Esophagus (tissue), 2 donors: ENCODE measurements around the gene ESF1. TPM values are rescaled to one million over a fixed set of nuclear protein-coding genes. Genes with fewer than 3 reads are reported as not detected.

Experiments
- H3K27ac ChIP-seq, 2 donors: one replicate each; pipeline ENCODE4 v1.5.1; 2013; ENCODE audit warnings: low read depth in 2 of 2, mild to moderate bottlenecking in 2 of 2, inconsistent platforms in 1 of 2, low read length in 1 of 2, moderate library complexity in 1 of 2
- H3K27me3 ChIP-seq, 2 donors: one replicate each; pipeline ENCODE4 v1.6.1; 2013; ENCODE audit warnings: low read length in 2 of 2, control low read depth in 1 of 2, mild to moderate bottlenecking in 1 of 2; ENCODE audit not compliant: insufficient read depth in 2 of 2, control insufficient read depth in 1 of 2
- H3K36me3 ChIP-seq, 2 donors: one replicate each; pipeline ENCODE4 v1.6.1; 2013; ENCODE audit warnings: low read length in 1 of 2; ENCODE audit not compliant: control insufficient read depth in 2 of 2, insufficient read depth in 2 of 2
- H3K4me1 ChIP-seq, 2 donors: one replicate each; pipeline ENCODE4 v1.6.1; 2013; ENCODE audit warnings: low read length in 1 of 2; ENCODE audit not compliant: control insufficient read depth in 2 of 2, insufficient read depth in 2 of 2
- H3K4me3 ChIP-seq, 2 donors: one replicate each; pipeline ENCODE4 v1.5.1; 2013; ENCODE audit warnings: low read length in 2 of 2, mild to moderate bottlenecking in 2 of 2, low read depth in 1 of 2, moderate library complexity in 1 of 2
- H3K9me3 ChIP-seq, 2 donors: one replicate each; pipeline ENCODE4 v1.6.1; 2013; ENCODE audit warnings: mild to moderate bottlenecking in 2 of 2, low read depth in 1 of 2, low read length in 1 of 2, moderate library complexity in 1 of 2; ENCODE audit not compliant: control insufficient read depth in 2 of 2, insufficient read depth in 1 of 2
- WGBS, 2 donors: extraction: QIAGEN DNeasy Blood & Tissue Kit; methylation state at CpG; one replicate each; pipeline ENCODE4 v1.1.7; 2013; 5-methylcytosine and 5-hydroxymethylcytosine counted together
- polyA plus RNA-seq, 2 donors: library from polyadenylated mRNA; stranded (reverse); fragments of 200-250 nt; gene quantifications; one replicate each; pipeline ENCODE4 v1.2.3, GENCODE V29; 2013
- donor health status: healthy with polysubstance abuse.
- donor health status: Bipolar disorder and iron deficiency.

ESF1 gene
- polyA plus RNA-seq, 2 donors, result 6.4 to 8.8 TPM

DNA sequence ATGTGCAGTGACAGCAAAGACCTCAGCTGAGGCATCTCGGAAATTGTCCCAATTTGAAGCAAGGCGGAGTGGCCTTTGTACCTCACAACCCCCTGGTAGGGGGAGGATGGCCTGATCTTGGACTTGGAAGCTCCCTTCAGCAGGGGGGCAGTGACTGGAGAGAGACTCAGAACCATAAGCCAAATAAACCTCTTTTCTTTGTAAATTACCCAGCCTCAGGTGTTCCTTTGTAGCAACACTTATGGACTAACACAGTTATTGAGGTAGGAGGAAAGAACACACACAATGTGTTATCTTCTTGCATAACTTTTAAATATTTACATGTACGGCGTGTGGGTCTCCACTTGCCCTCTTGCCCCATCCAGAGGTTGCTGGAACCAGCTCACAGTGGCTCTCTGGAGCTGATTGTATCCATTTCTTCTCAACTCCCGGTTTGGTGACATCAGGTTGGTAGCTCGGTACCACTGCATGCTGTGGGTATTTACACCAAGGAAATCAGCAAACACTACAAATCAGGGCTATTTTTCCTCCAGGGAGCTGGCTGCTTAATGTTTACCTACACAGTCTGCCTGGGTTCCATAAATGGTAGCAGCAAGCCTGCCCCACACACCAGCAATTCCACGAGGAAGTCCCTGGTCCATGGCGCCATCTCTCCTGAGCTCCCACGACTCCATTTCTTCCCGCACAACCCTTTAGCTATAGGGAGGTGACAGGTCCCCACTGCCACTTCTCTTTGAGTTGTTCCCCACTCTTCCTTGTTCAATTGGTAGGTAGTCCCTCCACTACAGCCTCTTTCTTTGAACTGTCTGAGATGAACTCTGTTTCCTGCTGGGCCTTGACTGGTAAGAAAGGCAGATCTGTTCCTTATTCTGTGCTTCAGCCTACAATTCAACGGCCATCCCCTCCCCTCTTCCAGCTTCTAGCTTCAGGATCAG, 91.7 kb downstream of the ESF1 start:
- no peak overlapping the region for H3K27ac ChIP-seq
- no peaks in the 10 kb centered on the region for H3K27me3 ChIP-seq
- 89 to 92% methylated on average over 11 of the region's 11 CpGs for WGBS, 2 donors
- H3K36me3 ChIP-seq, result no peaks in the 10 kb centered on the region
- no peaks in the 10 kb centered on the region for H3K4me1 ChIP-seq
- no peaks in the 10 kb centered on the region for H3K9me3 ChIP-seq
- H3K4me3 ChIP-seq, result no peak overlapping the region

DNA sequence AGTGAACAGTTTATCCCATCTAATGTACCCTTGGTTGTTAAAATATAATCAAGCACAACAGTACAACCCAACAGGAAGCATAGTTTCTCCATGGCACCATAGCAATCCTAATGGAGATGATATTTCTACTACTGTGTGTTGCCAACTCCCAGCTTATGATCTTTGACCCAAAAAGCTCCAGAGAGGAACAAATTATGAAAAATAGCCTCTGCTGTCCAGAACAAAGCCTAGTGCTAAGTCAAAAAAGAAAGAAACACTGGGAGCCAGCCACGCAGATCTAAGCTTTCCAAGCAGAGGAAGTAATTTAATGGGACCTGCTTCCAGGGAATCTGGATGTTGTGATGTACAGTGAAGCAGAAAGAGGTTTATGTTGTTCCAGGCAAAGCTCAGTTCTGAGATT, 93.8 kb downstream of the ESF1 start:
- Histone ChIP-seq H3K9me3 (no peaks in the 10 kb centered on the region), H3K4me3 (no peak overlapping the region), H3K36me3 (no peaks in the 10 kb centered on the region), H3K27me3 (no peaks in the 10 kb centered on the region), H3K27ac (no peak overlapping the region), H3K4me1 (no peaks in the 10 kb centered on the region)
- WGBS, 2 donors, result 58 to 65% methylated on average over 1 of the region's 1 CpG

DNA sequence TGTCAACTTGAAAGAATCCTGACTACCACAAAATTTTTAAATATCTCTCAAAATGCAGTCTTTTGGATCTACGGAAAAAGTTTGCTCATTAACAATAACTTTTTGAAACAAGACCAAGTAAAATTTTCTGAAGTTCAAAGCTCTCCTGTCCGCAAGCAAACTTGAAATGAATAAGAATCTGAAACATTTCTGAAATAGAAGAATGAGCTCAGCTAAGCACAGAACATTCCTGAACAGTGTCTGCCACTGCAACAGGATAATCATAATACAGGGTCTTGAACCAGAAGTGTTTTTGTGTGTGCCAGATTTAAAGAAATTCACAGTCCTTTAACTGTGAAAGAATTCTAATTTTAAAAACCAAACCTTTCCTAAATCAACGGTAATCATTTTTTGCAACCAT, 96.9 kb downstream of the ESF1 start:
- no peak overlapping the region for H3K4me3 ChIP-seq
- H3K36me3 ChIP-seq, result no peaks in the 10 kb centered on the region
- WGBS, 2 donors, result 75 to 79% methylated on average over 3 of the region's 3 CpGs
- H3K9me3 ChIP-seq, result no peaks in the 10 kb centered on the region
- H3K27ac ChIP-seq, result no peak overlapping the region
- no peaks in the 10 kb centered on the region for H3K4me1 ChIP-seq
- H3K27me3 ChIP-seq, result no peaks in the 10 kb centered on the region

DNA sequence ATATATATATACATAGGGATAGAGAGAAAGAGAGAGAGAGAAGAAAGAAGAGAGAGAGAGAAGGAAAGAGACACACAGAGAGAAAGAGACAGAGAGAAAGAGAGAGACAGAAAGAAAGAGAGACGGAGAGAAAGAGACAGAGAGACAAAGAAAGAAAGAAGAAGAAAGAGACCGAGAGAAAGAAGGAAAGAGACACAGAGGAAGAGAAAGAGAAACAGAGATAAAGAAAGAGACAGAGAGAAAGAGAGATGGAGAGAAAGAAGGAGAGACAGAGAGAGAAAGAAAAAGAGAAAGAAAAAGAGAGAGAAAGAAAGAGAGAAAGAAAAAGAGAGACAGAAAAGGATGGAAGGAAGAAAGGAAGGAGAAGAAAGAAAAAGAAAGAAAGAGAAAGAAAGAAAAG, 99.1 kb downstream of the ESF1 start:
- no peaks in the 10 kb centered on the region for H3K36me3 ChIP-seq
- no peaks in the 10 kb centered on the region for H3K9me3 ChIP-seq
- no peak overlapping the region for H3K4me3 ChIP-seq
- no peak overlapping the region for H3K27ac ChIP-seq
- 92 to 94% methylated on average over 2 of the region's 2 CpGs for WGBS, 2 donors
- no peaks in the 10 kb centered on the region for H3K27me3 ChIP-seq
- H3K4me1 ChIP-seq, result no peaks in the 10 kb centered on the region

DNA sequence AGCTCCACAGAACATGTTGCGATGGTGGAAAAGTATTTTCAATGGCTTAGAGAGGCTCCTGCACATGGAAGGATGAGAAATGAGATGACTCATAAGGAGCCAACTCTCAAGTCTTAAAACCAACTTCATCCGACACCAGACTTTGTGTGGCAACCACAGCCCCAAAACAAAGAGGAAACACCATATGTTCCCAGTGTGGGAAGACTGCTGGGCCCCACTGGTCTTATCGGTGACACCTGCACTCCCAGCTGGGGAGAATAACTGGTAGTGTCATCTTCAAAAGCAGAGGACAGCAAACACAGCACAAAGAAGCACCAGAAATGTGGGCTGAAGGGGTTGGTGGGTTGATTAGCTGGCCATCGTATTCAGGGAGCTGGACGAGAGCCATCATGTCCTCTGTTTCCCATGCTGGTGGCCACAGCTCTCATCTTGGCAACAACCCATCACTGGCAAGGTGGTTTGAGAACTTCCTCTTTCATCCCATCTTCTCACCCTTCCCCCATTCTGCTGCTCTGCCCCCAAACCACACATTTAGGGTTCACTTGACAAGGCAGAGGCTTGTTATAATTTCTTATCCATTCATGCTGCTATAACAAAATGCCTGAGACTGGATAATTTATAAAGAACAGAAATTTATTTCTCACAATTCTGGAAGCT, 100.0 kb downstream of the ESF1 start:
- H3K27me3 ChIP-seq, result no peaks in the 10 kb centered on the region
- no peak overlapping the region for H3K4me3 ChIP-seq
- 54 to 69% methylated on average over 5 of the region's 5 CpGs for WGBS, 2 donors
- H3K9me3 ChIP-seq, result no peaks in the 10 kb centered on the region
- no peaks in the 10 kb centered on the region for H3K4me1 ChIP-seq
- H3K27ac ChIP-seq, result no peak overlapping the region
- no peaks in the 10 kb centered on the region for H3K36me3 ChIP-seq

DNA sequence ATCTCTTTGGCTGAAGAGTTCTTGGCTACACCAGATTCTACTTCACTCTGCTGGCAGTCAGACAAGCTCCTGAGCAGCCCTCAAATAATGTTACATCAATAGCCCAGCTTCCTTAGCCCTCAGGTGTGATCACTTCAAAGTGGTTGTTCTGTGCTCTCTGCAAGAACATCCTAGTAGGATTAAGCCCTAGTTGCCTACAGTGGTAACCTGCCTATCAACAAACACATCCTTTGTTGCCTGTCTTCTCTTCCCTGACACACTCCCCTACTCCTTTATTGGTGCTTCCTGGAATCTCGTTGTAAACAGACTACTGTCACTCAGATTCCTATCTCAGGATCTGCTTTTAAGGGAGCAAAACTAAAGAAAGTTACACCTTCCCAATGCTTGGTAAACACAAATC, 100.9 kb downstream of the ESF1 start:
- H3K27me3 ChIP-seq, result no peaks in the 10 kb centered on the region
- 6 to 26% methylated on average over 1 of the region's 1 CpG for WGBS, 2 donors
- no peak overlapping the region for H3K4me3 ChIP-seq
- H3K4me1 ChIP-seq, result no peaks in the 10 kb centered on the region
- no peaks in the 10 kb centered on the region for H3K9me3 ChIP-seq
- H3K36me3 ChIP-seq, result no peaks in the 10 kb centered on the region
- H3K27ac ChIP-seq, result no peak overlapping the region

DNA sequence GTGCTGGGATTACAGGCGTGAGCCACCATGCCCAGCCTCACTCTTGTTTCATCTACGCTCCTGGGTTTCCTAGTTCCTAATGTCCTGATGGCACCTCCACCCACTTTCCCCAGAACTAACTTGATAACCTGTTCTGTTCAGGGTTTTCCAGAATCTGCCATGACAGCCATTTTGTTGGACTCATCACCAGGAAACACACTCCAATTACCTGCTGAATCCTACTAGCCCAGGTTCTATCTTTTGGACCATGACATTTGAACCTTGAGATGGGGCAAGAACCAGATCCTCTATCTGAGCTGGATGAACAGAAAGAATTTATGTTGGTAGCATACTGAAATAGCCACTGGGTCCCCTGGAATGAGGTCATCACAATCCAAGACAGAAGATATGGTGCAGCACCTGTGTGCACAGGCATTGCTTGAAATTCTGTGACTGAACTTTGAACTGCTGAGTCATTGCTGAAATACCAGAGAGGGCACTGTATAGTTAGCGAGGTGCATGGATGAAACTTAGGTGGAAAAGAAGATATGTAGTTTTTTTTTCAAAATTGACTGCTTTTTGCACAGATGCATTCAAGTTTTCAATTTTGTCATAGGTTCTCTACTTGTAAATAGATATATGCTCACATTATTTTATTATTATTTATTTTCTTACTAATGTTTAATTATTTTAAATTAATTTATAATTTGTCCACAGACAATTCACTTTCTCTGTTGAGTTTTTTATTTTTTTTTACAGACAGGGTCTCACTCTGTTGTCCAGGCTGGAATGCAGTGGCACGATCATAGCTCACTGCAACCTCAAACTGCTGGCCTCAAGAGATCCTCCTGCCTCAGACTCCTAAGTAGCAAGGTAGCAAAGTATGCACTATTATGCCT, 103.2 kb downstream of the ESF1 start:
- Histone ChIP-seq H3K27me3 (no peaks in the 10 kb centered on the region), H3K36me3 (no peaks in the 10 kb centered on the region), H3K4me3 (no peak overlapping the region), H3K9me3 (no peaks in the 10 kb centered on the region), H3K27ac (no peak overlapping the region), H3K4me1 (no peaks in the 10 kb centered on the region)
- WGBS, 2 donors, result 68 to 89% methylated on average over 4 of the region's 4 CpGs

DNA sequence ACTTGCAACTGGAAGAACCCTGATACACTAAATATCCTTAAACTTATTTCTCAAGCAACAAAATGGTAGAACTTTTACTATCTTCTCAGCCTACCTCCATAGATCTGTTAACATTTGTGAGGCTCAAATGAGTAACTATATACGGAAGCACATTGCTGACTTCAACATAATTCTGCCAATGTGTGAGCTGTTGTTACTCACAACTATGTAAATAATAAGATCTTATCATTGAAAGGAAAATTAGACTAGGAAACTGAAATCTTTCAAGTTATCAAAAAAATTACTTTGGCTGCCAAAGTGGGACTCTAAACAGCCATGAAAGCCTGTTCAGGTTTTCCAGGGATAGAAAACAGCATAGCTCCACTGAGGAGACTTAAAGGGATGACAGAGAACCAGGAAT, 105.8 kb downstream of the ESF1 start:
- Histone ChIP-seq H3K4me3 (no peak overlapping the region), H3K36me3 (no peaks in the 10 kb centered on the region), H3K9me3 (no peaks in the 10 kb centered on the region), H3K27ac (no peak overlapping the region), H3K4me1 (no peaks in the 10 kb centered on the region), H3K27me3 (no peaks in the 10 kb centered on the region)
- WGBS, 2 donors, result 74 to 79% methylated on average over 1 of the region's 1 CpG

DNA sequence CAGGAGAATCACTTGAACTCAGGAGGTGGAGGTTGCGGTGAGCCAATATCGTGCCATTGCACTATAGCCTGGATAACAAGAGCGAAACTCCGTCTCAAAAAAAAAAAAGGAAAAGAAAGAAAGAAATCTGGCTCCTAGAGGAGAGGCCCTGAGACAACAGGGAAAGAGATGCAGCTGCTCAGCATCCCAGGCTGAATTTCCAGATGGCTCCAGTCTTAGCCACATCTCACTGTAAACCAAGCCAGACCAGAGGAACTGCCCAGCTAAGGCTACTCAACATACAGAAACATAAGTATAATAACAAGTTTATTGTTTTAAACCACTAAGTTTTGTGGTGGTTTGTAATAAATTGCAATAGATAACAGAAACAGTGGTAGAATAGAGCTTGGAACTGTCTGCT, 107.5 kb downstream of the ESF1 start:
- Histone ChIP-seq H3K27me3 (no peaks in the 10 kb centered on the region), H3K4me1 (no peaks in the 10 kb centered on the region), H3K36me3 (no peaks in the 10 kb centered on the region), H3K4me3 (no peak overlapping the region), H3K27ac (no peak overlapping the region), H3K9me3 (no peaks in the 10 kb centered on the region)
- WGBS, 2 donors, result 81 to 92% methylated on average over 4 of the region's 4 CpGs
